Suppressor macrophage treated with lipopolysaccharide for 4 hours (primary cell): ENCODE results near the gene KIF19.
"Not testable (repeated sequence)": the region's sequence is repeated elsewhere in the genome, so short reads cannot be mapped to it uniquely, and the experiment has no call there.

Experiments
- DNase-seq: peaks from one replicate; pipeline ENCODE4 v3.0.0-alpha.2; 2020

Gene KIF19

GRCh38 chr17:74391771-74392170 lies 65.7 kb downstream of the KIF19 start:
- DNase-seq = no peak

GRCh38 chr17:74392848-74393247 lies 66.8 kb downstream of the KIF19 start:
- DNase-seq = no peak

GRCh38 chr17:74393346-74393942 lies 67.4 kb downstream of the KIF19 start:
- no peak for DNase-seq

GRCh38 chr17:74394275-74394950 lies 68.4 kb downstream of the KIF19 start:
- no peak for DNase-seq

GRCh38 chr17:74394977-74395376 lies 69.0 kb downstream of the KIF19 start:
- no peak for DNase-seq

- DNase-seq = no peak
These were observed 70.5 kb downstream of the KIF19 start for GRCh38 chr17:74396567-74396966.

- no peak for DNase-seq
These were observed 76.0 kb downstream of the KIF19 start for GRCh38 chr17:74402048-74402447.

GRCh38 chr17:74403512-74404137 lies 77.6 kb downstream of the KIF19 start:
- no peak for DNase-seq

- DNase-seq = no peak
These were observed 78.2 kb downstream of the KIF19 start for GRCh38 chr17:74404218-74404617.

GRCh38 chr17:74404789-74405188 lies 78.8 kb downstream of the KIF19 start:
- no peak for DNase-seq

GRCh38 chr17:74405311-74405710 lies 79.3 kb downstream of the KIF19 start:
- not testable (repeated sequence) for DNase-seq
